Ecto neural progenitor cell (in vitro differentiated cells): ENCODE data around the gene ARHGEF4.
"Not testable (repeated sequence)": the region's sequence is repeated elsewhere in the genome, so short reads cannot be mapped to it uniquely, and the experiment has no call there.

Experiments used
- DNase-seq: peaks from one replicate; pipeline ENCODE4 v3.0.0-alpha.2; 2018; ENCODE audit warnings: low spot score

The ARHGEF4 gene

GRCh38 chr2:130890941-130891669 is 54.4 kb downstream of the ARHGEF4 start:
- DNase-seq = no peak

- no peak for DNase-seq
Measured at GRCh38 chr2:130891966-130892365, 55.3 kb downstream of the ARHGEF4 start.

- no peak for DNase-seq
Measured at GRCh38 chr2:130892793-130893785, 56.4 kb downstream of the ARHGEF4 start.

GRCh38 chr2:130894326-130894942 is 57.7 kb downstream of the ARHGEF4 start:
- no peak for DNase-seq

- DNase-seq = no peak
Measured at GRCh38 chr2:130896813-130897212, 60.1 kb downstream of the ARHGEF4 start.

GRCh38 chr2:130898553-130898952 is 61.8 kb downstream of the ARHGEF4 start:
- DNase-seq = no peak

- DNase-seq = no peak
Measured at GRCh38 chr2:130899306-130899705, 62.6 kb downstream of the ARHGEF4 start.

GRCh38 chr2:130901061-130901460 is 64.3 kb downstream of the ARHGEF4 start:
- no peak for DNase-seq

GRCh38 chr2:130901626-130902025 is 64.9 kb downstream of the ARHGEF4 start:
- not testable (repeated sequence) for DNase-seq

- DNase-seq = no peak
Measured at GRCh38 chr2:130908832-130909231, 72.1 kb downstream of the ARHGEF4 start.

- no peak for DNase-seq
Measured at GRCh38 chr2:130910931-130911330, 74.2 kb downstream of the ARHGEF4 start.

- DNase-seq = no peak
Measured at GRCh38 chr2:130911482-130911881, 74.8 kb downstream of the ARHGEF4 start.

- no peak for DNase-seq
Measured at GRCh38 chr2:130911996-130912395, 75.3 kb downstream of the ARHGEF4 start.

- DNase-seq = no peak
Measured at GRCh38 chr2:130912471-130912870, 75.8 kb downstream of the ARHGEF4 start.

- no peak for DNase-seq
Measured at GRCh38 chr2:130913891-130914290, 77.2 kb downstream of the ARHGEF4 start.

- DNase-seq = no peak
Measured at GRCh38 chr2:130915149-130915548, 78.4 kb downstream of the ARHGEF4 start.

- DNase-seq = no peak
Measured at GRCh38 chr2:130915595-130916437, 79.1 kb downstream of the ARHGEF4 start.

- DNase-seq = no peak
Measured at GRCh38 chr2:130916438-130916705, 79.7 kb downstream of the ARHGEF4 start.

GRCh38 chr2:130917006-130917688 is 80.4 kb downstream of the ARHGEF4 start:
- no peak for DNase-seq

- DNase-seq = no peak
Measured at GRCh38 chr2:130918393-130918792, 81.7 kb downstream of the ARHGEF4 start.
